Nephron progenitor cell (in vitro differentiated cells): Measurements from ENCODE around the gene RAMACL.

ENCODE experiments used
- DNase-seq: peaks from one replicate; pipeline ENCODE4 v3.0.0; 2021
- H3K27ac Mint-ChIP-seq: 2 replicates; pipeline ENCODE4 v1.8.0; 2021; ENCODE audit warnings: mild to moderate bottlenecking, moderate library complexity, mixed read lengths
- H3K27me3 Mint-ChIP-seq: 2 replicates; pipeline ENCODE4 v1.8.0; 2021; ENCODE audit warnings: mild to moderate bottlenecking, low read depth, mixed read lengths; ENCODE audit not compliant: poor library complexity
- H3K36me3 Mint-ChIP-seq: 2 replicates; pipeline ENCODE4 v1.8.0; 2021; ENCODE audit warnings: low read depth, mixed read lengths
- H3K4me1 Mint-ChIP-seq: 2 replicates; pipeline ENCODE4 v1.8.0; 2021; ENCODE audit warnings: mixed read lengths
- H3K4me3 Mint-ChIP-seq: 2 replicates; pipeline ENCODE4 v1.8.0; 2021; ENCODE audit warnings: mild to moderate bottlenecking, moderate library complexity, mixed read lengths
- H3K9me3 Mint-ChIP-seq: 2 replicates; pipeline ENCODE4 v1.8.0; 2021; ENCODE audit warnings: mild to moderate bottlenecking, moderate library complexity, mixed read lengths
- CTCF ChIP-seq: fragments of 200-600 bp; sonication (generic); IDR thresholded peaks from 2 replicates; pipeline ENCODE4 v1.5.0; 2021; ENCODE audit warnings: antibody characterized with exemption

Gene RAMACL

DNA sequence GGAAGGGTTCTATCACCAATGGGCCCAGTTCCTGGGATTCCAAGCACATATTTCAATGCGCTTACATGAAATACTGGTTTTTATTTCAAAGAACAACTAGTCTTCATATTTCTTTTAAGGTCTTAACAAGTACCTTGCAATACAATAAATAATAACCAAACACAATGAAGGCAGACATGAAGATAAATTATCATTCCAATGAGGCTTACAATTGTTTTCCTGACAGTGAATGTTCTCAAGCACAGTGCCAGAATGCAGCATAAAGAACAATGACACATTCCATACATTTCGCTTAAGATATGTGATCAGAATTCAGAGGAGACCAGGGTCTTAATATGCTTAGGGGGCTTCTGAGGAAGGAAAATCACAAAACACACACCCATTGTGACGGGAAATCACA, 26.3 kb downstream of the RAMACL start:
- H3K4me3 Mint-ChIP-seq = no peak overlapping the region
- peaks cover 17% of the 10 kb centered on the region for H3K27me3 Mint-ChIP-seq
- DNase-seq = no peak
- TF ChIP-seq CTCF = no peak
- peaks cover 7% of the 10 kb centered on the region for H3K36me3 Mint-ChIP-seq
- H3K4me1 Mint-ChIP-seq = peaks cover 23% of the 10 kb centered on the region
- no peak overlapping the region for H3K27ac Mint-ChIP-seq
- H3K9me3 Mint-ChIP-seq = peaks cover 21% of the 10 kb centered on the region

DNA sequence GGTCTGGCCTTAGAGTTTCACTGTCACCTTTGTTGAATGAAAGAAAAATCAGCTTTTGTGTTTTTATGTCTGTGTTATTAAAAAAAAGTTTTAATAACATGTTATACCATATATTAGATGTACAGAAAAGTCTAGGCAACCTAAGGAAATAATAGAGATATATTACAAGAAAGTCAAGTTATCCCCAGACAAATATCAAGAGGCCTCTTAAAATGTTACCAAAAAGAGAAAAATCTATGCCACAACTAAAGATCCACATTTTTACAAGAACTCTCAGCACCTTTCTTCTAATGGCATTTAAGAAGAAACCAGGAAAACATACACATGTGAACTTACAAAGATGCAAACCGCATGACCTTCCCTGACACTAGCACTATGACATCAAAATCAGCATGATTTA, 26.8 kb downstream of the RAMACL start:
- Mint-ChIP-seq H3K36me3 (peaks cover 7% of the 10 kb centered on the region), H3K27me3 (peaks cover 17% of the 10 kb centered on the region), H3K9me3 (peaks cover 21% of the 10 kb centered on the region), H3K27ac (no peak overlapping the region), H3K4me1 (peaks cover 18% of the 10 kb centered on the region), H3K4me3 (no peak overlapping the region)
- no peak for TF ChIP-seq CTCF
- DNase-seq = no peak

DNA sequence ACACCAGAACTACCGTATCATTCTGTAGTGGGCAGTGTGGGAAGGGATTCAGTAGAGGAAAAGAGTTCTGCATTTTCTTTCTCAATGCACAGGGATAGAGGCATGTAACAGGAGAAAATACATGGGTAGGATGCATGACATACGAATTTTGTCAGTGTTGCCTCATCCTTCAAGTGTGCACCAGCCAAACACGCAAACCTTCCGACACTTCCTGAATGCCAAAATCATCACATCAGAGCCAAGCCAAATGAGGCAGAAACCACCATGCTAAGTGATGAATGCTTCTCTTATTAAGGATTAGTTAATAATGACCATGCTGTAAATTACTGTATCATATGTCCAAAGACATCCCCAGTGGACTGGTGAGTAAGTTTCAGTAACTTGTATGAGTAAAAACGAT, 27.3 kb downstream of the RAMACL start:
- no peak for DNase-seq
- Mint-ChIP-seq H3K4me3 (no peak overlapping the region), H3K36me3 (peaks cover 7% of the 10 kb centered on the region), H3K9me3 (peaks cover 21% of the 10 kb centered on the region), H3K27me3 (peaks cover 17% of the 10 kb centered on the region), H3K4me1 (peaks cover 14% of the 10 kb centered on the region), H3K27ac (no peak overlapping the region)
- no peak for TF ChIP-seq CTCF

DNA sequence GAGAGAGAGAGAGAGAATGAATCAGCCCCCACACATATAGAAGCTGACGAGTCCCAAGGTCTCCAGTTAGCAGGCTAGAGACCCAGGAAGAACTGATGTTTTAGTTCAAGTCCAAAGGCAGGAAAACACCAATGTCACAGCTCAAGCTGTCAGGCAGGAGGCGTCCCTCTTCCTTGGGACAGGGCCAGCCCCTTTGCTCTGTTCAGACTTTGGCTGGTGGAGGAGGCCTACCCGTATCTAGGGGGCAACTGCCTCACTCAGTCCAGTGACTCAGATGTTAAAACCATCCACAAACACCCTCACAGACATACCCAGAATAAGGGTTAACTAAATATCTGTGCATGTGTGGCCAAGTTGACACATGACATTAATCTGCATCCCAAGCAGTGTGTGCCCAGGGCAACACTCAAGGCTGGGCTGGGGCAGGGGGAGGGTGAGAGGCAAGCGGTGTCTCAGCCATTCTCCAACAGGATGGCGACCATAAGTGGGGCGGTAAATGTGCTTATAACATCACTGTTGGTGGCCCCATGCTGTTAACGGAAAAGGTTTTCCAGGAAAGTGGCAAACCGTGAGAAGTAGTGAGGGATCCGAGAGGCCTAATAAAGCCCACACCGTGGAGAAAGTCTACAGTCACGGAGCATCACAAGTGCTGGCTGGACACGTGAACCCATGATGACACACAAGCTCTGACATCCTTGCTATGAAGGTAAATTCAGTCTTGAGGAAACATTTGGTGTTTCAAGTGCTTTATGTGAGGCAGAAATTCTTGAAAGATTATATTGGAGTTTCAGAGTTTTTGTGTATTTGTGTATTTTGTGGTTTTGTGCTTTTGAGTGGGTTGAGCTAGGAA, 28.1 kb downstream of the RAMACL start:
- Mint-ChIP-seq H3K36me3 (peaks cover 7% of the 10 kb centered on the region), H3K27me3 (peaks cover 17% of the 10 kb centered on the region), H3K4me3 (no peak overlapping the region), H3K9me3 (peaks cover 21% of the 10 kb centered on the region), H3K27ac (no peak overlapping the region), H3K4me1 (peaks cover 8% of the 10 kb centered on the region)
- TF ChIP-seq CTCF = no peak
- DNase-seq = no peak

DNA sequence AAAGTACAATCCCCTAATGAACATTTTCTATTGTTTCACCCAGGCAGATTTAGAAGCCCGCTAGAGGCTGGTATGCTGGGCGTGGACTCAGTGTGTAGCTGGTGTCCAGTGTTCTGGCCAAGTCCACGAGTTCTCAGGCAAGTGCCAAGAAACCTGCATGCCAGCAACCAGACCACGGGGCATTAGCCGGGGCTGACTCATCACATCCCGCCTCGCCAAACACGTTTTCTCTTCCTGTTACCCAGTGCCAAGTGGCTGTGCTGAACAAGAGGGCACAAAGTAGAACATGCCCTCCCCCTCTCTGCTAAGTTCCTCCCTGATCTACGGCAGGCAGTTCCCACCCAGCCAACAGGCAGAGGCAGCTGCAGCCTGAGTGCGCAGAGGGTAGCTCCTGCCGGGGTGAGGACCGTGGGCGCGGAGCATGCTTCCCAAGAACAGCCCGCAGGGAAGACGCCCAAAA, 29.6 kb downstream of the RAMACL start:
- H3K4me3 Mint-ChIP-seq = no peak overlapping the region
- no peak for DNase-seq
- peaks cover 24% of the 10 kb centered on the region for H3K27me3 Mint-ChIP-seq
- H3K27ac Mint-ChIP-seq = no peak overlapping the region
- H3K9me3 Mint-ChIP-seq = peaks cover 21% of the 10 kb centered on the region
- peaks cover 7% of the 10 kb centered on the region for H3K36me3 Mint-ChIP-seq
- peaks cover 6% of the 10 kb centered on the region for H3K4me1 Mint-ChIP-seq
- TF ChIP-seq CTCF = no peak

GRCh38 chr6:166556336-166556735, 30.1 kb downstream of the RAMACL start:
- H3K27me3 Mint-ChIP-seq = peaks cover 22% of the 10 kb centered on the region
- DNase-seq = no peak
- H3K27ac Mint-ChIP-seq = no peak overlapping the region
- peaks cover 8% of the 10 kb centered on the region for H3K36me3 Mint-ChIP-seq
- no peak for TF ChIP-seq CTCF
- H3K9me3 Mint-ChIP-seq = peaks cover 21% of the 10 kb centered on the region
- H3K4me1 Mint-ChIP-seq = peaks cover under 1% of the 10 kb centered on the region
- H3K4me3 Mint-ChIP-seq = no peak overlapping the region
